ENCODE measurements around the gene AUTS2.

Gene AUTS2

DNA sequence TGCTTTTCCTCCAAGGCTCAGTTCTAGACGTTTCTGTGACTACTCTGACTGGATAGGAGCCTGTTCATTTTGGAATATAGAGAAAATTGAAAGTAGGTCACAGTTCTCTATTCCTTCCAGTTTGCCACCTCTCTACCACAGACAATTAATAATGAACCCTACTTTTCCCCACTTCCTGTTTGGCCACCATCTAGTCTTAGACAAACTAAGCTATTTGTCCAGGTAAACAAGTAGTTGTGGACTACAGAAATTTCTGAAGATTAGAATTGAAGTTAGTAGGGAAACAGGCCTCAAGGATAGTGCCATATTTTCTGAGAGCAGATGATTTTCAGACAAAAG, 87.0 kb downstream of the AUTS2 start:
- H3K4me3 ChIP-seq (replicated peaks; ENCODE audit: low read depth, low read length): no peak overlapping the region
- TF ChIP-seq, protein P1, sequence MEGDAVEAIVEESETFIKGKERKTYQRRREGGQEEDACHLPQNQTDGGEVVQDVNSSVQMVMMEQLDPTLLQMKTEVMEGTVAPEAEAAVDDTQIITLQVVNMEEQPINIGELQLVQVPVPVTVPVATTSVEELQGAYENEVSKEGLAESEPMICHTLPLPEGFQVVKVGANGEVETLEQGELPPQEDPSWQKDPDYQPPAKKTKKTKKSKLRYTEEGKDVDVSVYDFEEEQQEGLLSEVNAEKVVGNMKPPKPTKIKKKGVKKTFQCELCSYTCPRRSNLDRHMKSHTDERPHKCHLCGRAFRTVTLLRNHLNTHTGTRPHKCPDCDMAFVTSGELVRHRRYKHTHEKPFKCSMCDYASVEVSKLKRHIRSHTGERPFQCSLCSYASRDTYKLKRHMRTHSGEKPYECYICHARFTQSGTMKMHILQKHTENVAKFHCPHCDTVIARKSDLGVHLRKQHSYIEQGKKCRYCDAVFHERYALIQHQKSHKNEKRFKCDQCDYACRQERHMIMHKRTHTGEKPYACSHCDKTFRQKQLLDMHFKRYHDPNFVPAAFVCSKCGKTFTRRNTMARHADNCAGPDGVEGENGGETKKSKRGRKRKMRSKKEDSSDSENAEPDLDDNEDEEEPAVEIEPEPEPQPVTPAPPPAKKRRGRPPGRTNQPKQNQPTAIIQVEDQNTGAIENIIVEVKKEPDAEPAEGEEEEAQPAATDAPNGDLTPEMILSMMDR (IDR thresholded peaks at IDR 0.05; ENCODE audit: low read depth, low read length, missing control alignments): no peak
- no peak for DNase-seq (ENCODE audit: extremely low read depth, low read depth)

DNA sequence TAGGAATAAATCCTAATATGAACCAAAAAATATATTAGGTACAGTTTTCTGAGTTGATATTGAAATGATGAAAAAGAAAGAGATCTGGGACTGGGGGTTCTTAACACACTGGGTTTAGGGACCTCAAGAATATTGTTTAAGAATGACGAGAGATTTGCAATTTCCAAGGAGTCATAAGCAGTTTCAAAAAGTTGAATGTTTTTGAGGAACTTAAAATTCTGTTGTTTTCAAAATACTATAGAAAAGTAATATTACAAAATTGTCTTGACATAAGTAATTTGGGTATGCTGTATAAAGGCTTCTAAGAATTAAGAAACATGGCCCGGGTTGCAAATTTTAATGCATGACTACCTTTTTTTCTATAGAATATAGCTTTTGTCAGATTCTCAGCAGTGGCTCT, 88.1 kb downstream of the AUTS2 start:
- DNase-seq (ENCODE audit: extremely low read depth, low read depth): no peak
- H3K4me3 ChIP-seq (replicated peaks; ENCODE audit: low read depth, low read length): no peak overlapping the region
- TF ChIP-seq, protein P1 (IDR thresholded peaks at IDR 0.05; ENCODE audit: low read depth, low read length, missing control alignments): no peak

DNA sequence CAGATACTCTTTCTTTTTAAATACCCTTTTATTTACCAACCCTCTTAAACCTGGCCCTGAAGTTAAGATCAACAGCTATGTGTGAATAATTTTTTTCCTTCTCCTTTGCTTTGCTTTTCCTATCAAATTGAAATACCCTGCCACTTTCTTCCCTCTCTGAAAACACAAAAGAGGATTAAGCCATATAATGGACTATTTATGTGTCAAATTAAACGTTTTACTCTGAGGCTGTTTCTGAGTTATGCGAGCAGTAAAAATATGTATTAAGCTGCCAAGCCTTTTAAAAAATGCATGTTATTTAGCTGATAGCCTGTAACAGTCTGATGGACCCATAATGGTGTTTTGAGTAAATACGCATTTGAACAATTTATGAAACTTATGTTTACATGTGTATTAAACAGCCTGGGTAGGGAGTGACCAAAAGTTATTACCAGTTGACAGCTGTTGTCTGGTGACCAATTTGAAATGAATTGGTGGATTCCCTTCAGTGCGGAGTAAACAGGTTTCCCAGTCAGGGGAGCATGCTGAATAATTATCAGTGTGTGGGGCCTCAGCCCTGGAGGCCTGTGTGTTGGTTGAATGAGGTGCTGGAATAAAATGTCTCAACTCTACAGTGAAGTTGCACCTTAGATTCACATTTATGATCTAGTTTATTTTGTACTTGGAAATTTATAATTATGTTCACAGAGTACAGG, 89.6 kb downstream of the AUTS2 start:
- TF ChIP-seq, protein P1 (IDR thresholded peaks at IDR 0.05; ENCODE audit: low read depth, low read length, missing control alignments): no peak
- DNase-seq (ENCODE audit: extremely low read depth, low read depth): no peak
- H3K4me3 ChIP-seq (replicated peaks; ENCODE audit: low read depth, low read length): no peak overlapping the region

DNA sequence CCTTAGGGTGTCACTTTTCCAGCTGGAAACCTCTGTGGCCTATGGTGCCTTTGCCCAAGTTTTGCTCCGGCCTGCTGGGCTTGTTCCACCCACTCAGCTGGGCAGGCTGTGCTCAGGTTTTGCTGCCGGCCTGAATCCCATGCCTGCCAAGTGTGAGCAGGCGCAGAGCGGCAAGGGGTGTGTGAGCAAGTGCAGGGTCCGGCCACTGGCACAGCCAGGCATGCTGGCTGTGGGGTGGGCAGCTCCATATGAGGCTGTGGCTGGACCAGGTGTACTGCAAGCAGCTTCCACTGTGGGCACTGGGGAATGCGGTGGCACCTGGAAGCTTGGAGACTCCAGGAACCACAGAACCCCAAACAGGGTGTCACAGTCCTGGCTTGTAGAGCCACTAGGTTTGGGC, 92.1 kb downstream of the AUTS2 start:
- TF ChIP-seq, protein P1 (IDR thresholded peaks at IDR 0.05; ENCODE audit: low read depth, low read length, missing control alignments): no peak
- no peak overlapping the region for H3K4me3 ChIP-seq (replicated peaks; ENCODE audit: low read depth, low read length)
- DNase-seq (ENCODE audit: extremely low read depth, low read depth): no peak

DNA sequence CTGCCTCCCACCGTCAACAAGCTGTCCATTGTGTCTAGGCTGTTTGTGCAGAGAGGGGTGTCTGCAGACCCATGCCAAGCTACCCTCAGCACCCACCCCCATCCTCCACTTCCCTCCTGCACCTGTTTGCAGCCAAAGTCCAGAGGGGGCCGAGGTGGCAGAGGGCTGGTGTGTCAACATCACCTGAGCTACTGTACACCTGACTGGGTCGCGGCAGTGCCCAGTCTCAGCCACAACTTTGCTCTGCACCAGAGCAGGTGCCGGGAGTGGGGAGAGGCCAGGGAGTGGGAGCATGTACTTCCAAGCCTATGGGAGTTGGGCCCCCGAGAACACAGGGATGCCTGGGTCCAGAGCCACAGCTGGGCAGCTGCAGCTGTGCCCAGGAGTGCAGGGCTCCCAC, 93.1 kb downstream of the AUTS2 start:
- TF ChIP-seq, protein P1 (IDR thresholded peaks at IDR 0.05; ENCODE audit: low read depth, low read length, missing control alignments): no peak
- H3K4me3 ChIP-seq (replicated peaks; ENCODE audit: low read depth, low read length): no peak overlapping the region
- DNase-seq (ENCODE audit: extremely low read depth, low read depth): no peak

DNA sequence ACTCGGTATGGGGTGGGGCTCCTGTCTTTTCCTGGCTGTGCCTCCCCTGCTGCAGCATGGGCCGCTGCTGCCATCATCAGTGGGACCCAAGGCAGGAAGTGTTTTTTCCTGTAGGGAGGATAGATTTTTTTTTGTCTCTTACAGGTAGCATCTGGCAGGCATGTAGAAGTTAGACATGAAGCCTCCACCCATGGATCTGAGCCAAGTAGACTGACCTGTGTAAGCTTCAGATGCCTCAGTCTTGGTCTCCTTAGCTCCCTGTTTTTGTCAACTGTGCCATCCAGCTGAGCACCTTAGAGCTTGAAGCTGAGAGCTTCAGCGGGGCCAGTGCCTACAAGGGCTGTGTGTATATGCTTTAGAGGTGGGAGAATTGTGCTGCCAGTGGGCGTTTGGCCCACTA, 93.5 kb downstream of the AUTS2 start:
- no peak overlapping the region for H3K4me3 ChIP-seq (replicated peaks; ENCODE audit: low read depth, low read length)
- TF ChIP-seq, protein P1 (IDR thresholded peaks at IDR 0.05; ENCODE audit: low read depth, low read length, missing control alignments): no peak
- DNase-seq (ENCODE audit: extremely low read depth, low read depth): no peak

DNA sequence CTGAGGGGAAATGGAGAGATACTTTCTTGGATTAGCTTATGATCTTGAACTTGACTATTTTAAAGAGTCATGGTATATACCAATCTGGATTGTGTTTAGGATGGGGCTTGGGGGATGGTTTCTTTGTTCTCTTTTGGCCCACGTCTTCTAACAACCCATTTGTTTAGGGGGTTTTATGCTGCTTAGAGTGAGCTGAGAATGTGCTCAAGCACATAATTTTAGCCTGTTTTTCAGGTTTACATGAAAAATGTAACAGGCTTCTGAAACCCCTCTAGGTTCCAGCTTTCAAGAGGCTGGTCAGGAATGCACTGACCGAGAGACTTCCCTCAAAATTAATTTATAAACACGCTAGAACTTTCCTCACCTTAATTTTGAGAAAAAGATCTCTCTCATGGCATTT, 94.3 kb downstream of the AUTS2 start:
- DNase-seq (ENCODE audit: extremely low read depth, low read depth): no peak
- TF ChIP-seq, protein P1 (IDR thresholded peaks at IDR 0.05; ENCODE audit: low read depth, low read length, missing control alignments): no peak
- H3K4me3 ChIP-seq (replicated peaks; ENCODE audit: low read depth, low read length): no peak overlapping the region

All from HFF-Myc (cell line).